ENCODE measurements around the gene EIF2S1.
"Not testable (repeated sequence)": the region's sequence is repeated elsewhere in the genome, so short reads cannot be mapped to it uniquely, and the experiment has no call there.

Gene EIF2S1

DNA sequence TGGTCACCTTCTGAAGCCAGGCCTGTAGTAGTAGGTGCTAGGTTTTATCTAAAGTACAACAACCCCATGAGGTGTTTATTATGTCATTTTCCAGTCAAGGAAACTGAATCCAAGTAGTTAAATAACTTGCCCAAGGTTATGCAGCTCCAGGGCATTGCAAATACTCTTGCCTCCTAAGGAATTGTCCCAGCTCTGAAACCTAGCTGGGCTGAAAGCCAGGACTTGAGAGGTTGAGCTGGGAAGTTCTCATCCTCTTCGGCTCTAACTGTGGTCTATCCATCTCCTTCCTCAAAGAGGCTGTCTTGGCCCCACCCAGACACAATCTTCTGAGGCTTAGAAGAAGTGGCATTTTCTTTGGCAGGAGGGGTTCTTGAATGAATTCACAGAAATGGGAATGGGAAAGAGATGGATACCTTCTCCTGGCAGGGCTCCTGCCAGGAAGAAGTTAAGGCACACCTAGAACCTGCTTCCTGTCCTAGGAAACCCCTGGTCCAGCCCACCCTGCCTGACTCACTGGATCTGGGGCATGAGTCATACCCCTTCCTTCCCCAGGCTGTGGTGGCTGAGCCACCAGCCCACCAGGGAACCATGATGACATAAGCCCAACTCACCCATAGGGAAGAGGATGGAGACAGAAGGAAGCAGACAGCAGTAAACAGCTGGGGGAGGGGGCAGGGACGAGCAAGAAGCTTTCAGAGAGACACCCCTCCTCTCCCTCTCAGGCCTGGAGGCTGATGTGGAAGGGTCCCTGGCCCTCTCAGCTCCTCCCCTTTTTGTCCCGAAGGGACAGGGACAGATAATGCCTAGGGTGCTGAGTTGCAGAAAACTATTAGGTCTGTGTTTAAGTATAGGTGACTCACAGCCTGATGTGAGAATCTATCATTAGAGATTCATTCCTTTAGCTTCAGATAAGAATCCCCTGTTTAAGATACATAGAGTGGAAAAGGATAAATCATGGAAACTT is 54.0 kb downstream of the EIF2S1 start:
- H3K9me3 ChIP-seq (ENCODE audit: control insufficient read depth, low read length), result no peaks in the 10 kb centered on the region
- no peaks in the 10 kb centered on the region for H3K36me3 ChIP-seq (ENCODE audit: control insufficient read depth, insufficient read depth, low read length, severe bottlenecking)
- peak; percentile 19 for DNase-seq (ENCODE audit: low read depth)
- no peak overlapping the region for H3K4me3 ChIP-seq (ENCODE audit: low read length)
- H3K4me1 ChIP-seq (ENCODE audit: control insufficient read depth, insufficient read depth, low read length), result peaks cover 2% of the 10 kb centered on the region
- peaks cover 9% of the 10 kb centered on the region for H3K27me3 ChIP-seq (replicated peaks; ENCODE audit: control insufficient read depth, insufficient read depth, low read length)
- H3K9ac ChIP-seq (ENCODE audit: low read length), result no peak overlapping the region

DNA sequence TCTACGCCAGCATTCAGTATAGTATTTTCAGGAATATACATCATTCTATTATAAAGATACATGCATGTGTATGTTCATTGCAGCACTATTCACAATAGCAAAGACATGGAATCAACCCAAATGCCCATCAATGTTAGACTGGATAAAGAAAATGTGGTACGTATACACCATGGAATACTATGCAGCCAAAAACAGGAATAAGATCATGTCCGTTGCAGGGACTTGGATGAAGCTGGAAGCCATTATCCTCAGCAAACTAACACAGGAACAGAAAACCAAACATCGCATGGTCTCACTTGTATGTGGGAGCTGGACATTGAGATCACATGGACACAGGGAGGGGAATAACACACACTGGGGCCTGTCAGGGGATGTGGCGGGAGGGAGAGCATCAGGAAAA is 55.5 kb downstream of the EIF2S1 start:
- not testable (repeated sequence) for H3K4me1 ChIP-seq (ENCODE audit: control insufficient read depth, insufficient read depth, low read length); H3K27me3 ChIP-seq (replicated peaks; ENCODE audit: control insufficient read depth, insufficient read depth, low read length); H3K4me3 ChIP-seq (ENCODE audit: low read length); DNase-seq (ENCODE audit: low read depth); H3K9me3 ChIP-seq (ENCODE audit: control insufficient read depth, low read length); H3K9ac ChIP-seq (ENCODE audit: low read length); H3K36me3 ChIP-seq (ENCODE audit: control insufficient read depth, insufficient read depth, low read length, severe bottlenecking)

DNA sequence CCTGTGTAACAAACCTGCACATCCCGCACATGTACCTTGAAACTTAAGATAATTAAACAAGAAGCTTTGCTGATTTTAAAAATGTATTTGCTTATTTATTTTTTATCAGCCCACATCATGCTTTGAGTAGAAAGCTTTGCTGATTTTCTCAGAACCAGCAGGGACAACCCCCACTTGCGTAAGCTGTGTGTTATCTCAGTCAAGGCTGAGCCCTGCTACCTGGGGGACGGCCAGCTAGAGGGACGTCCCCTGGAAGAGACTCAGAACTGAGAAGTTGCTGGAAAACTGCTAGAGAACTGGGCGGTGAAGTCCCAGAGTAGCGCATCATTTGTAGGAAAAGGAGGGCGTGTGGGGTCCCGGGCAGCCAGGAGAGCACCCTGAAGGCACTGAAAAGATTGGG is 56.0 kb downstream of the EIF2S1 start:
- peaks cover 2% of the 10 kb centered on the region for H3K4me1 ChIP-seq (ENCODE audit: control insufficient read depth, insufficient read depth, low read length)
- peaks cover 8% of the 10 kb centered on the region for H3K27me3 ChIP-seq (replicated peaks; ENCODE audit: control insufficient read depth, insufficient read depth, low read length)
- no peak for DNase-seq (ENCODE audit: low read depth)
- no peaks in the 10 kb centered on the region for H3K36me3 ChIP-seq (ENCODE audit: control insufficient read depth, insufficient read depth, low read length, severe bottlenecking)
- no peak overlapping the region for H3K9ac ChIP-seq (ENCODE audit: low read length)
- no peak overlapping the region for H3K4me3 ChIP-seq (ENCODE audit: low read length)
- no peaks in the 10 kb centered on the region for H3K9me3 ChIP-seq (ENCODE audit: control insufficient read depth, low read length)

DNA sequence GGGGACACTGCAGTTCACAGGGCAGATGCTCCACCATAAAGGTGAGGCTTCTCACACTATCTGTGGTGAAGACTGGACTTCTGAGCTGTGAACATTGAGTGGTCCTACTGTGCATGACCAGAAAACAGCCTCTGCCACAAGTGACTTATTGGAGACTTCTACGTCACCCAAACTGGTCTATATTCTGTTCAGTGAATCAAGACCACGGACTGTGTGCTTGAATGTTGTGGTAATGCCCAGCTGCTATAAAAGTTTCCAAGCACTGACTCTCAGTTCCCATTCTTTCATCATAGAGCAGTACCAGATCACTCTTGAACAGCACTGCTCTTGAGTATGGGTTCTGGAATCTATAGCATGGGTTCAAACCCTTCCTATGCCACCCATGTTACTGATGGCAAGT is 56.7 kb downstream of the EIF2S1 start:
- no peak for DNase-seq (ENCODE audit: low read depth)
- Histone ChIP-seq H3K9ac (ENCODE audit: low read length) (no peak overlapping the region), H3K36me3 (ENCODE audit: control insufficient read depth, insufficient read depth, low read length, severe bottlenecking) (no peaks in the 10 kb centered on the region), H3K4me1 (ENCODE audit: control insufficient read depth, insufficient read depth, low read length) (no peaks in the 10 kb centered on the region), H3K27me3 (replicated peaks; ENCODE audit: control insufficient read depth, insufficient read depth, low read length) (peaks cover under 1% of the 10 kb centered on the region), H3K4me3 (ENCODE audit: low read length) (no peak overlapping the region), H3K9me3 (ENCODE audit: control insufficient read depth, low read length) (no peaks in the 10 kb centered on the region)

DNA sequence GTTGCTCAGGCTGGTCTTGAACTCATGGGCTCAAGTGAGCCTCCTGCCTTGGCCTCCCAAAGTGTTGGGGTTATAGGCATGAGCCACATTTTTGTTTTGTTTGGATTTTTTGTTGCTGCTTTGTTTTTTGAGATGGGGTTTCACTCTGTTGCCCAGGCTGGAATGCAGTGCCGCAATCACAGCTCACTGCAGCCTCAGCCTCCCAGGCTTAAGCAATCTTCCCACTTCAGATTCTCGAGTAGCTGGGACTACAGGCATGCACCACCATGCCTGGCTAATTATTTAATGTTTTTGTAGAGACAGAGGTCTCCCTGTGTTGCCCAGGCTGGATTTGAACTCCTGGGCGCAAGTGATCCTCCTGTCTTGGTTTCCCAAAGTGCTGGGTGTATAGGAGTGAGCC is 57.5 kb downstream of the EIF2S1 start:
- no peak overlapping the region for H3K9ac ChIP-seq (ENCODE audit: low read length)
- H3K4me1 ChIP-seq (ENCODE audit: control insufficient read depth, insufficient read depth, low read length), result no peaks in the 10 kb centered on the region
- H3K36me3 ChIP-seq (ENCODE audit: control insufficient read depth, insufficient read depth, low read length, severe bottlenecking), result no peaks in the 10 kb centered on the region
- H3K9me3 ChIP-seq (ENCODE audit: control insufficient read depth, low read length), result no peaks in the 10 kb centered on the region
- H3K4me3 ChIP-seq (ENCODE audit: low read length), result no peak overlapping the region
- no peaks in the 10 kb centered on the region for H3K27me3 ChIP-seq (replicated peaks; ENCODE audit: control insufficient read depth, insufficient read depth, low read length)
- DNase-seq (ENCODE audit: low read depth), result peak; percentile 18

DNA sequence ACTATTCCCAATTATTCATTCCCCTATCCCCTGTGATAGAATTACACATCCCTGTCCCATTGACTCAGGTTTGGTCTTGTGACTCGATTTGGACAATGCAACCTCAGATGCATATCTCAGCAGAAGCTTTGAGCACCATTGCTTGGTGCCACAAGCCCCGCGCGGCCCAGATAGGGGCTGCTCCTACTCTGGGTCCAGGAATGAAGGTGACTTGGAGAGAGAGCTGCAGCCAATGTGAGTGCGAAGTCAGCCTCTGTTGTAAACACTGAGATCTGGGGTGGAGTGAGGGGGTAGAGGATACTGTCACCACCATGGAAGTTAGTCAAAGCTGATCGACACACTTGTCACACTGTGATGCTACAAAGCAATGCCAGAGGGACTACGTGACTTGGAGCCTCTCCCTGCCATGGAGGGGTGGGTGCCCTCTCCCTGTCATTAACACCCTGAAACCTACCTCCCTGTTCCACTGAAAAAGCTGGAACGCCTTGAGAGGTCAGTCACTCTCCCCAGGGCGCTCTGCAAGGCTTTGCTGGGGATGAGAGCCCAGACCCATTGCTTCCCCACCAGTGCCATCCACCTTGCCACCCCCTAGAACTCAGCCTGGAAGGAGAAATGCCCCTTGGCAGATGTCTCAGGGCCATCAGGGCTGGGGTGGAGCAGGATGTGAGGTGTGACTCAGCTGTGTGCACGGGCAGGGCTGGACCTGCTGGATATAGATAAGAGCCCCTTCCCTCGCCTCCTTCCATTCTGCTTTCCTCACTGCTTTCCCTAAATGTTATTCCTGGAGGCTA is 58.5 kb downstream of the EIF2S1 start:
- Histone ChIP-seq H3K9me3 (ENCODE audit: control insufficient read depth, low read length) (no peaks in the 10 kb centered on the region), H3K27me3 (replicated peaks; ENCODE audit: control insufficient read depth, insufficient read depth, low read length) (no peaks in the 10 kb centered on the region), H3K36me3 (ENCODE audit: control insufficient read depth, insufficient read depth, low read length, severe bottlenecking) (no peaks in the 10 kb centered on the region), H3K4me1 (ENCODE audit: control insufficient read depth, insufficient read depth, low read length) (no peaks in the 10 kb centered on the region), H3K9ac (ENCODE audit: low read length) (no peak overlapping the region), H3K4me3 (ENCODE audit: low read length) (no peak overlapping the region)
- DNase-seq (ENCODE audit: low read depth), result no peak

DNA sequence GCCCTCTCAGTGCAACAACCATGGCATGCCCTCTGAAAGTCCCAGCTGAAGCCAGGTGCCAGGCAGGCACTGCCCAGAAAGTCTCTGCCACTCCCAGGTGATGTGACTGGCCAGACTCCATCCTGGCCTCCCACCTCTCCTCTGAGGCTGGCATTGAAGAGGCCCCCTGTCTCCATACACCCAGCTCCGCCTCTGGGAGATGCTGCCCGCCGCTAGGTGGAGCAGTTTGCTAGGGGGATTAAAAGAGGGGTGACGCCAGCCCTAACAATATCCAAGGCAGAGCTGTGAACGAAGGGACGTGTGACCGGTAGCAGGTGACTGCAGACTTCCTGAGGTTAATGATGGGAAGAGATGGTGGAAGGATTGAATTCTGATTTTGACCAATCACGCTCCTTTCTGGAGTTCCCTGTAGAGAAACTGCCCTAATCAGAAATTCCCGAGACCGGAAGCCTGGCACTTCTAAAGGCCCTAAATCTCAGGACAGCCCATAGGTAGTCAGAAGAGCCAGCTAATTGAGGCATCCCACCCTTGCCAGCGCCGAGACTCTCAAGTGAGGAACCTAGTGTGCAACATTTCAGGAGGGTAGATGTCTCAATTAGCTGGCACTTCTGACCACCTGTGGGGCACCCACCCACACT is 60.1 kb downstream of the EIF2S1 start:
- Histone ChIP-seq H3K9ac (ENCODE audit: low read length) (no peak overlapping the region), H3K4me3 (ENCODE audit: low read length) (no peak overlapping the region), H3K9me3 (ENCODE audit: control insufficient read depth, low read length) (no peaks in the 10 kb centered on the region), H3K27me3 (replicated peaks; ENCODE audit: control insufficient read depth, insufficient read depth, low read length) (no peaks in the 10 kb centered on the region), H3K36me3 (ENCODE audit: control insufficient read depth, insufficient read depth, low read length, severe bottlenecking) (no peaks in the 10 kb centered on the region), H3K4me1 (ENCODE audit: control insufficient read depth, insufficient read depth, low read length) (no peaks in the 10 kb centered on the region)
- no peak for DNase-seq (ENCODE audit: low read depth)

DNA sequence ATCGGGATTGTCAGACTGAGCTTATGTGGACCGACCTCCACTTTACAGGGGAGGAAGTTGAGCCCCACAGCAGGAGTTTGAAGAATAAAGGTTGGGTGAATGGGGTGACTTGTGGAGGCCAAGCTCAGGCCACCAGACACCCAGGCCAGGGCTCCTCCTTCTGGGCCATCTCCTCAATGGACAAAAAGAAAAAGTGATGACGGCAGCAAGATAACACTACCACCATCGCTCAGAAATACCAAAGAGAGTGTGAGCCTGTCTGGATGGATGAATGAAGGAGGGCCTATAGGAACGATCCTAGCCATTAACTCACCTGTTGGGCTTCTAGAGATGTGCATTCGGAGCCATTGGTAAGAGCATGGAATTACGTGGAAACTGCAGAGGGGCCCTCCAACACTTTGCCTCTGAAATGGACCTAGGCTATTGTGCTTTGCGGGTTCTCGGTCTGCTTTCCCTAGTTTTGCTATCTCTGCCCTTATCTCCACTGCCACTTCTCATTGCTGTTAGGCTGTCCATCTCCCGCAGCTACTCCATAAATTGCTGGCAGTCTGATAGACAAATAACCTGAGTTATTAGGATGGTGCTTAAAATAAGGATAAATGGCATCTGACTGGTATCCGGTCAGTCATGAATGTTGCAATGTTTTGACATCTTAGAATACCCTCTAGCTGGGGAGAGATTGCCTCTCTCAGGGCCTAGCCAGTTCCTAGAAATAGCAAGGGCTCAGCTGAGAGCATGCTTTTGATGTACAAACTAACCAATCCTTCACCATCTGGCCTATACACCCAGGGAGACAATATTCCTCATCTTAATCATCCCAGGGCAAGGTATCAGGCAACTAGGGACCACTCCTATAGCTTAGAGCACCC is 61.5 kb downstream of the EIF2S1 start:
- Histone ChIP-seq H3K9me3 (ENCODE audit: control insufficient read depth, low read length) (no peaks in the 10 kb centered on the region), H3K36me3 (ENCODE audit: control insufficient read depth, insufficient read depth, low read length, severe bottlenecking) (no peaks in the 10 kb centered on the region), H3K4me3 (ENCODE audit: low read length) (no peak overlapping the region), H3K27me3 (replicated peaks; ENCODE audit: control insufficient read depth, insufficient read depth, low read length) (no peaks in the 10 kb centered on the region), H3K9ac (ENCODE audit: low read length) (no peak overlapping the region), H3K4me1 (ENCODE audit: control insufficient read depth, insufficient read depth, low read length) (no peaks in the 10 kb centered on the region)
- no peak for DNase-seq (ENCODE audit: low read depth)

DNA sequence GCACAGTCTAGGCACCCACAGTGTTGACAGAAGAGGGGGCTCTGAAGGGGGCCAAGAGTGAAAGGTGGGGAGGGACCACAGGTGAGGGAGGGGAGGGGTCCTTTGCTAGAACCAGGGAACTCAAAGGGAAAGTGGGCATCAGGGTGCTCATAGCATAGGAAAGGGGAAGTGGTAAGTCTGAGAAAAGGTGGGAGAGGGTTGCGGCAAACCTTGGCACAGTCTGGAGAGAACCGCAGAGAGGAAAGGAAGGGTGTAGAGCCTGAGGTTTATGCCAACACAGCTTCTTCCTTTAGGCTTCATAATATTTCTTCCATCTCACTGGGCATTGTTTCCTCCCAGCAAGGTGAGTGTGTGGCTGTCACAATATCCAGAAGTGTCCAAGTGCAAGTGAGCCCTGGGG is 63.3 kb downstream of the EIF2S1 start:
- no peak overlapping the region for H3K4me3 ChIP-seq (ENCODE audit: low read length)
- H3K36me3 ChIP-seq (ENCODE audit: control insufficient read depth, insufficient read depth, low read length, severe bottlenecking), result no peaks in the 10 kb centered on the region
- no peak for DNase-seq (ENCODE audit: low read depth)
- H3K9ac ChIP-seq (ENCODE audit: low read length), result no peak overlapping the region
- H3K4me1 ChIP-seq (ENCODE audit: control insufficient read depth, insufficient read depth, low read length), result peaks cover 9% of the 10 kb centered on the region
- no peaks in the 10 kb centered on the region for H3K27me3 ChIP-seq (replicated peaks; ENCODE audit: control insufficient read depth, insufficient read depth, low read length)
- H3K9me3 ChIP-seq (ENCODE audit: control insufficient read depth, low read length), result no peaks in the 10 kb centered on the region

DNA sequence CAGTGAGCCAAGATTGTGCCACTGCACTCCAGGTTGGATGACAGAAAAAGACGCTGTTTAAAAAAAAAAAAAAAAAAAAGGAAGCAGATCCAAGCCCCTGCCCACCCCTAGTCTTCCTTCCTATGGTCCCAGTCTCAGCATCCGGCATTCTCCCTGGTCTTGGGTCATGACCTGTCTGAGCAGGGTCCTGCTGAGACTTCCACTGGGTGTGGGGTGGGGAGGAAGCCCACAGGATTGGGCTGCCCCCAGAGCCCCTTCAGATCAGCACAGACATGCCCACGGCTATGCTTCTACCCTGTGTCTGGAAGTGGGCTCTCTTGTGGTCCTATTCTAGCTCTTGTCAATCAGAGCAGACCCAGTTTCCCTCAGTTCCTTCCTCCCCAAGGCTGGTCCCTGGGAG is 64.4 kb downstream of the EIF2S1 start:
- Histone ChIP-seq H3K36me3 (ENCODE audit: control insufficient read depth, insufficient read depth, low read length, severe bottlenecking) (no peaks in the 10 kb centered on the region), H3K9ac (ENCODE audit: low read length) (no peak overlapping the region), H3K9me3 (ENCODE audit: control insufficient read depth, low read length) (no peaks in the 10 kb centered on the region), H3K27me3 (replicated peaks; ENCODE audit: control insufficient read depth, insufficient read depth, low read length) (no peaks in the 10 kb centered on the region), H3K4me1 (ENCODE audit: control insufficient read depth, insufficient read depth, low read length) (peaks cover 9% of the 10 kb centered on the region), H3K4me3 (ENCODE audit: low read length) (no peak overlapping the region)
- no peak for DNase-seq (ENCODE audit: low read depth)
